ENCODE data around the gene PDE11A. TPM values are rescaled to one million over a fixed set of nuclear protein-coding genes. Genes with fewer than 3 reads are reported as not detected.

Gene PDE11A
- total RNA-seq, 1 donor = under 0.01 TPM

DNA sequence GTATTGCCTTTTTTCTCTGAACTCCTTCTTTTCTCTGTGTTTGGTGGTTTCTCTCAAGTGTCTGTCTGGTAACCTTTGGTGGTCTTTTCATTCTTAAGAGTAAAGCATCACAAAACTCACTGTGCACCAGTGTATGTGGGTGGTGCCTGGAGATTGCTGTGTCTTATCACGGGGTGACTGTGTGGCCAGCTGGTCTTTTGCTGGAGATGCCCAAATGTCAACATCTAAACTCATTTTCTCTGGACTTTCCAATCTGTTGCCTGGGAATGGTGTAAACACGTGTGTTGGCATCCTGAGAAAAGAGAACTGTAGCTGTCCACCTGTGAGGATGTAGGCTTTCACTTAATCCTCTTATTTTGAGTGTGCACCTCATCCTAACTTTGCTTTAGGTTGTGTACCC lies 356.8 kb downstream of the PDE11A start:
- no peak for DNase-seq (ENCODE audit: low read depth)

DNA sequence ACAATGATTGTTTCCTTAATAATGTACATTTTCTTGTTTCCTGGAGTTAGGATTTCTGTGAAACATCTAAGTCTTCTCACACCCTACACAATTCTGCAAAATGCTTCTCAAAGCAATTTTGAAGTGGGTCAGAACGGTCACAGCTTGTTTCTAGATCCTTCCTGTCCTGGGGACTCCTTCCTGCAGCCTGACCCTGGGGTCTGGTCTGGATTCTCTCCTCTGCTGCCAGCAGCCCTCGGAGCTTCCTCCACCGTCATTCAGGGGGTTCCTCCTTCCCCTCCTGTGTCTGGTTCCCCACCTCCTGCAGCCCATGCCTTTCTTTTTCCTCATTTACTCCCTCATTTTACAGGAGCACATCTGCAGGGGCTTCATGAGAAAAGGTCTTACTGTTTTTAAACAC lies 357.9 kb downstream of the PDE11A start:
- TF ChIP-seq, protein P1, sequence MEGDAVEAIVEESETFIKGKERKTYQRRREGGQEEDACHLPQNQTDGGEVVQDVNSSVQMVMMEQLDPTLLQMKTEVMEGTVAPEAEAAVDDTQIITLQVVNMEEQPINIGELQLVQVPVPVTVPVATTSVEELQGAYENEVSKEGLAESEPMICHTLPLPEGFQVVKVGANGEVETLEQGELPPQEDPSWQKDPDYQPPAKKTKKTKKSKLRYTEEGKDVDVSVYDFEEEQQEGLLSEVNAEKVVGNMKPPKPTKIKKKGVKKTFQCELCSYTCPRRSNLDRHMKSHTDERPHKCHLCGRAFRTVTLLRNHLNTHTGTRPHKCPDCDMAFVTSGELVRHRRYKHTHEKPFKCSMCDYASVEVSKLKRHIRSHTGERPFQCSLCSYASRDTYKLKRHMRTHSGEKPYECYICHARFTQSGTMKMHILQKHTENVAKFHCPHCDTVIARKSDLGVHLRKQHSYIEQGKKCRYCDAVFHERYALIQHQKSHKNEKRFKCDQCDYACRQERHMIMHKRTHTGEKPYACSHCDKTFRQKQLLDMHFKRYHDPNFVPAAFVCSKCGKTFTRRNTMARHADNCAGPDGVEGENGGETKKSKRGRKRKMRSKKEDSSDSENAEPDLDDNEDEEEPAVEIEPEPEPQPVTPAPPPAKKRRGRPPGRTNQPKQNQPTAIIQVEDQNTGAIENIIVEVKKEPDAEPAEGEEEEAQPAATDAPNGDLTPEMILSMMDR (IDR thresholded peaks at IDR 0.05; ENCODE audit: insufficient read depth, low read depth, low read length) = no peak
- no peak overlapping the region for H3K4me3 ChIP-seq (ENCODE audit: low read depth, low read length)
- DNase-seq (ENCODE audit: low read depth) = no peak

More for the DNA sequence above, 356.8 kb downstream of the PDE11A start:
- TF ChIP-seq, protein P1 (IDR thresholded peaks at IDR 0.05; ENCODE audit: insufficient read depth, low read depth, low read length) = no peak
- no peak overlapping the region for H3K4me3 ChIP-seq (ENCODE audit: low read depth, low read length)

DNA sequence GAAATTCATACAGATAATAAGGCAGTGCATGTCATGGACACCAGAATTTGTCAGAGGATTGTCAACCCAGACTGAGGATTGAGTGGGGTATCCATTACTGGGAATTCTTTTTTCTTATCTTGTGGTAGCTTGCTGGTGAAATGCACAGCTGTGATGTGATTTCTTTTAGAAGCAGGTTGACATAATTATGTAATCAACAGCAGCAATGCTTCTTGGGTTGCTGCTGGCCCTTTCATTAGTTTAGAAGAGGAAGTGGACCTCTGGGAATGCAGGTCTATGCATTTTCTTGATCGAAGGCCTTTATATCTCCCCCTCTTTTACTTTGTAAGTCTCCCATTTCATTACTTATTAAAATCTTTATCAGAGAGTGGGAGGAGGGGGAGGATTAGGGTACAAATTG lies 360.1 kb downstream of the PDE11A start:
- TF ChIP-seq, protein P1 (IDR thresholded peaks at IDR 0.05; ENCODE audit: insufficient read depth, low read depth, low read length) = no peak
- no peak for DNase-seq (ENCODE audit: low read depth)

DNA sequence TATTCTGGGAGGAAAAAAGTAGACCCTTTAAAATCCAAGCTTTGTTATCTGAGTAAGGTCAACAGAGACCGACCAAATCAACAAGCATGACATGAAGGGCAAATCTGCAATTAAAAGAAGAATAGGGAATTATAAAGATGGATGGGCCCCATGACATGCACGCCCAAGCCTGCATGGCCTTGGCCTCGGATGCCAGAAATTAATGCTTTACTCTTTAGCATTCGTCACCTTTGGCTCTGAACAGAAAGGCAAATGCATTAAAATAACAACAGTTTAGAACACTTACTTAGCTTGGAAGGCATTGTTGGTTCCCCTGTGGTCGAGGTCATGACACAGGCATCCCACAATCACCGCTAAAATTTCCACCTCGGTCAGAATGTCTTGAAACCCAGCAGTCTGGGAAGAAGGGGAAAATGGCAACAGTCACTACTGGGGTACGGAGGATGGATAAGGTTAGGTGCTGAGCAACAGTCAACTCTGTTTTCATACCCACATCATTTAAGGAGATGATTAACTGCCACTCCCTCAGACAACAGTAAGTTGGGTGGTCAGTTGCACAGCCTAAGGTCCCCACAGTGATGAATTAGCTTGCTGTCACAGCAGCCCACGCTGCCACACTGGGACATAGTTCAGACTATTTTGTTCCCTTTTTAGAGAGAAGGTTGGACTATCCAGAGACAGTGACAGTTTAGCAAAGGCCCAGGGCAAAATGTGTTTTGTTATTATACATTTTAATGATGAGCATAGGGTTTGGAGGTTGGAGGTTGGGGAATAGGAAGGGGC lies 360.9 kb downstream of the PDE11A start:
- H3K4me3 ChIP-seq (ENCODE audit: low read depth, low read length) = no peak overlapping the region
- TF ChIP-seq, protein P1 (IDR thresholded peaks at IDR 0.05; ENCODE audit: insufficient read depth, low read depth, low read length) = no peak
- no peak for DNase-seq (ENCODE audit: low read depth)

More for the DNA sequence above, 360.1 kb downstream of the PDE11A start:
- H3K4me3 ChIP-seq (ENCODE audit: low read depth, low read length) = no peak overlapping the region

DNA sequence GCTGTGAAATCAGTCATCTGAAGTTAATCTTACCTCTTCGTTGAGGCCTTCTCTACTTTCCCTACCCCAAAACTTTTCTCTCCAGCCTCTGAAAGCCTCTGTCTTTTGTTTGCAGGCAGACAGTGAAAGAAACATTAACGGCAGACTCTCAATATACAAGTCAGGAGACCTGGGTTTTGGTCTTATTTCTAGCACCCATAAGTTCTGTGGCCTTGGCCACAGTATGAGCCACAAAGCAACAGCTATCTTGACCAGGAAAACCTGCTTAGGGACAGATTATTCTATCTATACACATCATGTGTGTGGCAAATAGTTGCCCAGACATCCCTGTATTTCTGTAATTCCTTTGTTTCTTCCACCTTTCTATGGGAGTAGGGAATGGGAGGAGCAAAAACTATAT lies 361.7 kb downstream of the PDE11A start:
- TF ChIP-seq, protein P1 (IDR thresholded peaks at IDR 0.05; ENCODE audit: insufficient read depth, low read depth, low read length) = no peak
- DNase-seq (ENCODE audit: low read depth) = no peak
- no peak overlapping the region for H3K4me3 ChIP-seq (ENCODE audit: low read depth, low read length)

DNA sequence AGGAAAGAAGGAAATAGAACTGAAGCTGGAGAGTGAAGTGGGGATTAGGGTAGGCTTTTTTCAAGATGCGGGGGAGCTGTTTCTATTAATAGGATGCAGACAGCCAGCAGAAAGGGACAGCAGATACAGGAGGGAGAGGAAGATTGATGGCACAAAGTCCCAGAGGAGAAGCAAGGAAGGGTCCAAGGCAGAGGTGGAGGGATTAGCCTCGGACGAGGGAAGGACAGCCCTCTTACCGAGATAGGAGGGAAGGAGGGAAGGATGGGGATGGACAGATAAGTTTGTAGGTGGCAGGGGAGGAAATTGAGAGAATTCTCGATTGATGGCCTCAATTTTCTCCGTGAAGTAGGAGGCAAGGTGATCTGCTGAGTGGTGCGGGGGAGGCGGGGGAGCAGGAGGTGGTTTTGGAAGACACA lies 362.6 kb downstream of the PDE11A start:
- TF ChIP-seq, protein P1 (IDR thresholded peaks at IDR 0.05; ENCODE audit: insufficient read depth, low read depth, low read length) = no peak
- no peak for DNase-seq (ENCODE audit: low read depth)

More for the DNA sequence above, 362.6 kb downstream of the PDE11A start:
- H3K4me3 ChIP-seq (ENCODE audit: low read depth, low read length) = no peak overlapping the region
